ENCODE results near the gene NRG3.

- TF ChIP-seq POLR2A (IDR thresholded peaks at IDR 0.05) (no peak), CTCF (IDR thresholded peaks at IDR 0.05) (no peak)
These were observed 353.7 kb downstream of the NRG3 start for GRCh38 chr10:82228701-82229100.
